SHP77 (cell line): Measurements from ENCODE around the gene YDJC.
"Not testable (repeated sequence)": the region's sequence is repeated elsewhere in the genome, so short reads cannot be mapped to it uniquely, and the experiment has no call there.

Source experiments
- DNase-seq, 2 experiments: peaks; one replicate each; lab custom pipeline; 2025; lab: John Stamatoyannopoulos, UW

YDJC gene

GRCh38 chr22:21632237-21632895 is 2.5 kb upstream of the YDJC start, which contains the start of gene CCDC116:
TSS of gene CCDC116 (plus strand) at chr22:21632760. CDS start at chr22:21633182, 422 bp downstream.
- DNase-seq = peak; percentile 91 to 93

- DNase-seq = no peak
Observed at GRCh38 chr22:21631025-21631424, 1.2 kb upstream of the YDJC start.

- peak in 1 of 2 experiments; percentile 10 for DNase-seq
Observed at GRCh38 chr22:21628386-21629254, 1.2 kb downstream of the YDJC start.

- DNase-seq = no peak
Observed at GRCh38 chr22:21626735-21627469, 2.9 kb downstream of the YDJC start.

- no peak for DNase-seq
Observed at GRCh38 chr22:21626073-21626734, 3.6 kb downstream of the YDJC start.

GRCh38 chr22:21624880-21625791 is 4.7 kb downstream of the YDJC start:
- DNase-seq = no peak

- DNase-seq = peak; percentile 2 to 16
Observed at GRCh38 chr22:21624120-21624879, 5.5 kb downstream of the YDJC start.

- DNase-seq = no peak
Observed at GRCh38 chr22:21623648-21623970, 6.2 kb downstream of the YDJC start.

- DNase-seq = no peak
Observed at GRCh38 chr22:21622919-21623647, 6.7 kb downstream of the YDJC start.

GRCh38 chr22:21622011-21622918 is 7.6 kb downstream of the YDJC start:
- DNase-seq = no peak

- no peak for DNase-seq
Observed at GRCh38 chr22:21621025-21621424, 8.8 kb downstream of the YDJC start.

GRCh38 chr22:21617337-21617736 is 12.5 kb downstream of the YDJC start:
- DNase-seq = not testable (repeated sequence)

GRCh38 chr22:21615731-21616130 is 14.1 kb downstream of the YDJC start:
- no peak for DNase-seq

GRCh38 chr22:21613553-21614233 is 16.1 kb downstream of the YDJC start:
- DNase-seq = no peak

- no peak for DNase-seq
Observed at GRCh38 chr22:21612858-21613257, 17.0 kb downstream of the YDJC start.

- no peak for DNase-seq
Observed at GRCh38 chr22:21611210-21611977, 18.4 kb downstream of the YDJC start.

GRCh38 chr22:21609556-21610157 is 20.2 kb downstream of the YDJC start:
- not testable (repeated sequence) for DNase-seq
